Measurements from ENCODE around the gene EPPIN.

EPPIN gene

DNA sequence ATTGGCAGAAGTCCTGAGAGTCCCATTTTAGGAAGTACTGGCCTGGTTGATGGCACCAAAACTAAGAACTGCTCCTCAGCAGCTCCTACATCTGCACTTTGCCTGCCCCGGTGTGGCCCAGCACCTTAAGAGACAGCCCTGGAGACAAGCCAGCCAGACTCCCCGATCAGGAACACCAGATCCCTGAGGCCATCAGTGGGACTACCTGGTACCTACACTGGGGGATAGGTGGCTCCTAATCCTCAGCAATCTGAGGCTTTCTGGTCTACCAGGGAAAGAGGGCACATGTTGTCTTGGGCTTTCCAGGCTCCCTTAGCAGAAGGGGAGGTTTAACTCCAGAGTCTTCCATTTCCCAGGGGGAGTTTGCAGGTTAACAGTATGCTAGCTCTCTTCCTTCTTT lies 7.8 kb downstream of the EPPIN start, which contains the start of gene WFDC6:
Gene WFDC6, minus strand, starts transcription at position 101 of the 400 bp plus-strand sequence. Its CDS starts 75 bp downstream, at position 26.
- DNase-seq (ENCODE audit: low read depth in 3 of 3, low spot score in 1 of 3): no peak

DNA sequence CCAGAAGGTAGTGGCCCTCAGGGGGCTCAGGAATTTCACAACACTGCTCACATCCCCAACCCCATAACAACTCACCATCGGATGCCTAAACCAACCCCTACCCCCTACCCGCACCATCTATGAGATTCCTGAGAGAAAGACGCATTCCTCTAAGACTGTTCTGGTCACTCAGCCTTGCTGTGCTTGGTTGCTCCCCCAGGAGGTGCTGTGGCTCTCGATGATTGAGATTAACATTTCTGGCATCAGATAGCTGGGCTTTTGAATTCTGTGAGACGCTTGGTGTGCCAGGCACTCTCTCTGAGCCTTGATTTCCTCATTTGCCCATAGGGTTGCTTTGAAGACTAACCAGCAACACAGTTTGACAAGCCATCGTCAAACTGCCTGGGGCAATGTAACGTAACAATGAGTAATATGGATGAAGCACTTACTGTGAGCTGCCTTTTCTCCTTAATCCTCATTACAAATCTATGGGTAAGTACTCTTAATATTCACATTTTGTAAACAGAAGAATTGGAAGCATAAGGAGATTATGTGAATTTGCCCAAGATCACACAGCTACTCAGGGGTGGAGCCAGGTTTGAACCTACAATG lies 8.9 kb downstream of the EPPIN start:
- no peak for DNase-seq (ENCODE audit: low read depth in 3 of 3, low spot score in 1 of 3)

DNA sequence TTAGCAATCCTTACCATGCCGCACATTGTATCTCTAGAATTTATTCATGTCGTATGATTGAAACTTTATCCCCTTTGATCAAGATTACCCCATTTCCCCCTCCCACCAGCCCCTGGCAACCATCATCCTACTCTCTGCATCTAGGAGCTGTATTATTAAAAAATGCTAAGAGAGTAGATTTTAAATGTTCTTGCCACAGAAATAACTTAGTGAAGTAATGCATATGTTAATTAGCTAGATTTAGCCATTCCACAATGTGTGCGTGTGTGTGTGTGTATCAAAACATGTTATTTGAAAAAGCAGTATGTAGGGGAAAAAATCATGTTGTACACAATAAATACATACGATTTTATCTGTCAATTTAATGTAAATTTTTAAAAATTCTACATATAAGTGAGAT lies 19.9 kb downstream of the EPPIN start:
- no peak for DNase-seq (ENCODE audit: low read depth in 3 of 3, low spot score in 1 of 3)

DNA sequence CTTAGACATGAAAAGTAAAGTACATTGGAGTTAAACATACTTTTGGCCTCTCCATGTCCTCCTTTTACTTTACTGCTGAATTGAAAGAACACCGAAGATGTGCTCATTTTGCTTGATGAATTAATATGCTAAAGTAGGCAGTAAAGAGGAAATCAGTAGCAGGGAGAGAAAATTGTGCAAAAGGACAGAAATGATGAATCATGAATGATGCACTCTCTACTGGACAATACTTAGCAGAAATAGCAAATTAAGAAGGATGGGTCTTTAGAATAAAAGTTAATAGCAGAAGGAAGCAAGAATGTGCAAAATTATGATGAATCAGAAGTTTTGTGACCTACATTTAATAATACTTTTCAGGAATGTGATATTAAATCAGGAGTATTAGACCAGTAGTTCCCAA lies 23.4 kb downstream of the EPPIN start:
- no peak for DNase-seq (ENCODE audit: low read depth in 3 of 3, low spot score in 1 of 3)

DNA sequence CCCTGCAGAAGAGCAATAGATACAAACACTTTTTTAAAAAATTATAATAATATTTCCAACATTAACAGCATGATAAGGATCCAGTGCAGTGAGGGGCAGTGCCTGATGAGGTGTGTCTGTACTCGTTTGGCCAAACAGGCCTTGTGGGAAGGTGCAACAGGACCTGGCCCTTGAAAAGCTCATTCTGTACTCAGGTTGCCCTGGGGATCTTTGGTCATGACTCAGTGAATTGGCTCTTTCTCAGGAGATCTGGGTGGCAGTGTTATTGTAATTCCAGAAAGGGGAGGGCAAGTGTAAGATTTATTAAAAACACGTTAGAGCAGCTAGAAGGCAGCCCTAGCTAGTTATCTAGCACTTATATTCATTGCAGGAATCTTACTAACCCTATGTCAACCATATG lies 28.9 kb downstream of the EPPIN start:
- DNase-seq (ENCODE audit: low read depth in 3 of 3, low spot score in 1 of 3): no peak

DNA sequence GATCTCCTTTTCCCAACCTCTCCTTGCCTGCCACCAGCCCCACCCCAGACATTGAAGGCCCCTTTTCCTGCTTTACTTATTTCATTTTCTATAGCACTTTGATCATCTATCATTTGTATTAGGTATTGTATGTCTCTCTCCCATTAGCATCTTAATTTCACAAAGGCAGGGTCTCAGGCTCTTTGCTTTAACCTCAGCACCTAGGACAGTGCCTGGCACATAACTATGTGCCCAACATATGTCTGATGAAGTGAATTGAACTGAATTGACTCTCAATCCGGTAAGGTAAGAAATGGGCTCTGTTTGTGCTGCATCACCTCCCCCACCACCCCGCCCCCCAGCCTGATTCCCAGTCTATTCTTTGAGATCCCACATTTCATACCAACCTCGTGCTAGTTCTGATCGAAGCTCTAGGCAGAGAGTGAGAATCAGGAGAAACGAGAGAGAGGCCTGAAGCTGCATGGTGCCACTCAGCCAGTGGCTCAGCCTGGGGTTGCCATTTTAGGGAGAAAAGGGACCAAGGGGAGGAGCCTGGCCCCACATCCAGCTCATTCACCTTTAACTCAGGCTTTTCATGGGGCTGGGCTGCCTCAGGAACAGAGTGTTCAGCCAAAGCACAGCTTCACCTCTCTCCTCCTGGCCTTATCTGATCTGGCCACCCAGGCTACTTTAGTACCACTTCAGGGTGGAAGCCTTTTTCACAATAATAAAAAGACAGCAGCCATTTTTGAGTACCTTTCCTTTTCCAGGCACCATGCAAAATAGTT lies 31.9 kb downstream of the EPPIN start, which contains the start of gene SPINT3:
Gene SPINT3, minus strand, starts transcription at position 476 of the 767 bp plus-strand sequence. Its CDS starts 14 bp downstream, at position 462.
- no peak for DNase-seq (ENCODE audit: low read depth in 3 of 3, low spot score in 1 of 3)

DNA sequence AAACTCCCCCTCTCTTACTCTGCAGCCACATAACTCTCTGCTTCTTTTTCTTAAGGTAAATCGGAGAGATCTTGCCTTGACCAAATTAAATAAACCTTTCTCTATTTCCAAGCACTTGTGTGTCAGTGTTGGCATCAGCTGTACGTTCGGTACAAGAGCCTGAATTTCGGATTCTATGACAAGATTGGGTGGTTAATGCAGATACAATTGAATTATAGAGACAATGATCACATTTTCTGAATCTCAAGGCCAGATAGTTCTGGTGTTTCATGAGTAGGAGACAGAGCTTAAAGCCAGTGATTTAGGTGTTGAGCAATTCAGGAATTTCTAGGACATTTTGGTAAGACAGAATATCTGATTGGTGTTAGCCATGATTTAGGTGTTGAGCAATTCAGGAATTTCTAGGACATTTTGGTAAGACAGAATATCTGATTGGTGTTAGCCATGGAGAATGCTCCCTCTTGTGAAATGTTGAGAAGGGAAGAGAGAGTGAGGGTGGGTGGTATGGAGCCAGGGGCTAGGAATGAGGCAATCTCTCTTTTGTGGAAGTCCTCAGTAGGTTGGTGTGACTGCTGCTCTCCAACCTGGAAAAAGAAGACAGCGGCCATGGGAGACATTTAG lies 36.8 kb downstream of the EPPIN start:
- DNase-seq (ENCODE audit: low read depth in 3 of 3, low spot score in 1 of 3): no peak

DNA sequence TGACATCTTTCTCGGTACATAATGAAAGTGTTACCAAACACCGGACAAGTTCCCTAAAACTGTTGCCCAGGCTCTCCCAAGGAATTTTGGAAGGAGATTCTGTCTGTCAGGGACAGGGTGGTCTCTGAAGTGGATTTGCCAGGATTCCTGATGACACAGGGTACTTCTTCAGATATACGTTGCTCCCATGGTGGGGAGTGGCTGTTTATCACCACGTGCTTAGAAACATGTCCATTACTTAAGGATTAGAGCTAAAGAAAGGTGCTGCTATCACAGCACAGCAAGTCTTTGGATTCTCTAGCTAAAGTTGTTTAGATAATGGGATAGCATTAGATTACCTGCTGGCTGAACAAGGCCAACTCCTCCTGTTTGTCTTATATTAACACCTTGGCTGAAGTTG lies 38.1 kb downstream of the EPPIN start:
- no peak for DNase-seq (ENCODE audit: low read depth in 3 of 3, low spot score in 1 of 3)

DNA sequence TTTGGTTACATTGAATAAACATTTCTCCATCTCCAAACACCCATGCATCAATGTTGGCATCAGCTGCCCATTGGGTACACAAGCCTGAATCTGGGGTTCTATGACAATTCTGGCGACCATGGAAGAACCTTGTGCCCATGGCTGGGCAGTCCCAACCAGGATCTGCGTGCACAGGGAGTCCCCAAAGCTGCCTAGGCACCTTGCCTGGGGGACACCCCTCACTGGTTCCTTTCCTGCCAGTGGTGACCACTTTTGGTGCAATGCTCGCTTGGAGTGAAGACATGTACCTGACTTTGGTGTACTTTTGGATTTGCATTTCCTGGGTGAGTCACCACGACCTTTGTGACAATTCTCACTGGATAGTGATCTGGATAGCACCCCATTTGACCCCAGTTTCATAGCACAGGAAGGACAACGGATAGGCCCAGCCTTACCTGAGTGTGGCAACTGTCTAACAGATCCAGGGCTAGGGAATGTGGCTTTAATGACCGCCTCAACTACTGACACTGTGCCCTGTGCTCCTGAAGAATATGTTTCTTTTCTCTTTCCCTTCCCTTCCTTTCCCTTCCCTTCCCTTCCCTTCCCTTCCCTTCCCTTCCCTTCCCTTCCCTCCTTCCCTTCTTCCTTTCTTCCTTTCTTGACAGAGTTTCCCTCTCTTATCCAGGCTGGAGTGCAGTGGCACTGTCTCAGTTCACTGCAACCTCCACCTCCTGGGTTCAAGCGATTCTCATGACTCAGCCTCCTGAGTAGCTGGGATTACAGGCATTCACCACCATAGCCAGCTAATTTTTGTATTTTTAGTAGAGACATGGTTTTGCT lies 38.9 kb downstream of the EPPIN start:
- no peak for DNase-seq (ENCODE audit: low read depth in 3 of 3, low spot score in 1 of 3)

DNA sequence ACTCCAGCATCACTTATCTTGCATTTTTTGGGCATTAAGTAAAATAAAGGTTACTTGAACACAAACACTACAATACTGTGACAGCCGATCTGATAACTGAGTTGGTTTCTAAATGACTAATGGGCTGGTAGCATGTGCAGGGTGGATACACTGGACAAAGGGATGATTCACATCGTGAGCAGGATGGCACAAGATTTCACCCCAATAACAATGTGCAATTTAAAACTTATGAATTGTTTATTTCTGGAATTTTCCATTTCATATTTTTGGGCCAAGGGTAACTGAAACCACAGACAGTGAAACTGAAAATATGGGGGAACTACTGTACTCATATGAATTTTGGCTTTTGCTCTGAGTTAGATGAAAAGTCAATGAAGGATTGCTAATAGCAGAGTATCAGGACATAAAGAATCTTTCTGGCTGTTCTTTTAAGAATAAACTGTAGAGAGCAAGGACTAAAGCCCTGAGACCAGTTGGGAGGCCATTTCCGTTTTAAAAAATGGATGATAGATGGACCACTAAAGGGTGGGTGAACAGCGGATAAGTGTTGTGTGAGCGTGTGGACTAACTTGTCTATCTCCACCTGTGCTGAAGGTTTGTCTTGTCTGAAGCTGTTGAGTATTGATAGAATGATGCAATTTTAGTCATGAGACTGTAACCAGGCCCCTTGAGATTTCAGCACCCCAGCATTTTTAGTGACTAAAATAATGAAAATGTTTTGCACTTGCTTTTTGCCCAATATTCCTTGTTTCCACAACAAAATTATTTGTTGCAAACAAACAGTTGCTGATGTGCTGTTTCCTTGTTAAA lies 40.0 kb downstream of the EPPIN start:
- no peak for DNase-seq (ENCODE audit: low read depth in 3 of 3, low spot score in 1 of 3)

DNA sequence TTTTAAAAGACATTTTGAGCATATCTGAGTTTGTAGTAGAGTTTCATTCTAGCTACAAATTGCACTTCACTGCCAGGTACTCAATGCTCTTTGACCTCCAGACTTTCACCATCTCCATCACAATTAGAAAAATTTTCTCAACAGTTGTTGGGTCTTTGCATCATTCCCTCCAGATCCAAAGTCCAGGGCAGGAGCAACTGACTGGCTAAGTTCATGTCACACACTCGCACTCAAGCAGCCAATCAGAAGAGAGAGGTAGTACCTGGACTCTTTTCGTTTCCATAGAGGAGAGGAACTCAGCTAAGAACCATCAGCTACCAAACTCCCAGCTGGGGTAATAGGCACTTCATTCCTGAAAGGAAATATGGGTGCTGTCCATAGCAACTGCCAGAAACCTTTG lies 40.8 kb downstream of the EPPIN start:
- DNase-seq (ENCODE audit: low read depth in 3 of 3, low spot score in 1 of 3): no peak

DNA sequence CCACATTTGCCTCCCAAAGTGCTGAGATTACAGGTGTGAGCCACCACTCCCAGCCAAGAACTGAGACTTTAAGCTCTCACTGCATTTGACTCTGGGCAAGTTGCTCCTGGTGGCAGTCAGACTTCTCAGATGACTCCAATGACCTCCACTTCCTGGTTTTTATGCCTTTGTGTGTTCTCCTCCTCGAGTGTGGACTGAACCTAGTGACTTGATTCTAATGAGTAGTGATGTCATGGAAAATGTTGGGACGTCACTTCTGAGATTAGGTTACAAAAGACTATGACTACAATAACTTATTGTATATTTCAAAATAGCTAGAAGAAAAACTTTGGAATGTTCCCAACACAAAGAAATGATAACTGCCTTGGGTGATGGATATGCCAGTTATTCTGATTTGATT lies 43.8 kb downstream of the EPPIN start:
- no peak for DNase-seq (ENCODE audit: low read depth in 3 of 3, low spot score in 1 of 3)

DNA sequence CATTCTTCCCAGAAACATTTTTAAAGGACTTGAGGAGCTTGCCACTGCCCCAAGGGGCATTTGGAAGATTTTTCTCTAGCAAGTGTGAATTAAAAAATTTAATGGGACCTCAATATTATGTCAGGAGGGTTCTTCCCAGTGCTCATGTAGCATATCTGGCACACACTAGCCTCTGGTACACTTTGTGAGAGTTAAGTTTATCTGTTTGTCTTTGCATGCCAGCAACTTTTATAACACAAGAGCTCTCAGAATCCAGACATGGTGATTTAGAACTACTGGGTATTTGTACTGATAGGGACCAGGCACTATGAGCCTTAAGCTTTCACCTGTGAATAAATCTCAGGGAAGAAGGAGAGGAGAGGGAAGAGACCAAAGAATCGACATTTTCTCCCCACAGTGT lies 44.6 kb downstream of the EPPIN start:
- no peak for DNase-seq (ENCODE audit: low read depth in 3 of 3, low spot score in 1 of 3)

DNA sequence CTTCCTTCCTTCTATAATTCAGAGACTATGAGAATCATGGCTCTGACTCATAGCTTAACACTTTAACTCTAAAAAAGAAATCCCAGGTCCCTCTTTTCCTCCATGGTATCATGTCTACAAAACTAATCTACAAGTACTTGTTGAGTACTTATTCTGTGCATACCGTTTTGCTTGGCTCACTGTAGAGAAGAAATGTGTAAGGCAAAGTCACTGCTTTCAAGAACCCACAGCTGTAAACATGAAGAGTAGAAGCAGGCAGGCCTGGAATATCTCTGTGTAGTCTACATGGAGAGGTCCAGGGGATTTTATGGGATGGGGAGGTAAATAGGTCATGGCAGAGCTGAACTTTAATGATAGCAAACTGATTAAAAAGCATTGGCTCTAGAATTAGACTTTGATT lies 45.6 kb downstream of the EPPIN start:
- DNase-seq (ENCODE audit: low read depth in 3 of 3, low spot score in 1 of 3): no peak

DNA sequence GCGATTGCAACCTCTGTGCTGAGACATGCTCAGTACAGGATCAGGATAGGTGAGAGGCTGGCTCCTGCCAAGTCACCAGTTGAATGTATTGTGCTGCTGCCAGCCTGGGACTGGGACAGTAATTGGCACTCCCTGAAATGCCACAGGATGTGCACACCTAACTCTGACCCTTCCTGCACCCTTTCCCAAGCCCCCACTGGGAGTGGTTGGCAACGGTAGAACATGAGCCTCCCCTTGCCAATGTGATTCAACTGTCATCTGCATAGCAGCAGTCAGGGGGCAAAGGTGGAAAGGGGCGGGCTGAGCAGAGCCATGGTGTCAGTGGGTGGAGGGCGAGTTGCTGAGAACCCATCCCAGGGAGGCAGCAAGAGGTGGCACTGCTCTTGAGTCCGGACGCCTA lies 47.2 kb downstream of the EPPIN start:
- no peak for DNase-seq (ENCODE audit: low read depth in 3 of 3, low spot score in 1 of 3)

DNA sequence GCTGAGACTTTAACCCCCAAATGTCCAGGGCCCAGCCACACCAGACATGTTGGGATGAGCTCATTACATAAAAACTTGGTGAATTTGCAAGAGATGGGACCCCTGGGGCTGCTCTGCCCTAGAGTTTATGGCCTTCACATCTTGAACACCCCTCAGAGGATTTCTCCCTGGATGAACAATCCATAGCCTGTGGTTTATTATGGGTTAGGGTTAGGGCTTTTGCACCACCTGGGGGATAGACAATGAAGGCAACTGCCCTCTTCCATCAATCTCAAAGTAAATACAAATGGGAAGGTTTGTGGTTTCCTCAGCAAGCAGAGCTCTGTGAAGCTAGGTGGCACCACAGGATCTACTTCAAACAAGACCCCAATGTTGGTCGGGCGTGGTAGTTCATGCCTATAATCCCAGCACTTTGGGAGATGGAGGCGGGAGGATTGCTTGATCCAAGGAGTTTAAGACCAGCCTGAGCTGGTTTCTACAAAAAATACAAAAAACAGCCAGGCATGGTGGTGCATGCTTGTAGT lies 49.2 kb downstream of the EPPIN start:
- no peak for DNase-seq (ENCODE audit: low read depth in 3 of 3, low spot score in 1 of 3)

DNA sequence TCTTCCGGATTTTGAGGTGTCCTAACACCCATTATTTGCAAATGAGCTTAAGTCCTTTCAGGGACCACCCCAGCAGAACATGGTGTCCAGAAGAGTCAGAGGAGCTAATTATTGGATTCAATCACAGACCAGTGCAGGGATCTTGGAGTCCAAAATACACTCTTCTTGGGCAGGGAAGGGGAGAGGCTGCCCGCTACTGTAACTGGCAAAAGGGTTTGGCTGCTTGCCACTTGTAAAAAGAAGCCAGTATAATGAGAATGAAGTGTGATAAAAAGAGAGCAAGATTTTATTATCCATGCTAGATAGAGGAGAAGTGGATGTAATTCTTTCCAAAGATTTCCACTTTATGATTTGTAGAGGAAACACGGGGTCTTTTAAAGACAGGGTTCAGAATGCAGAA lies 51.0 kb downstream of the EPPIN start:
- no peak for DNase-seq (ENCODE audit: low read depth in 3 of 3, low spot score in 1 of 3)

DNA sequence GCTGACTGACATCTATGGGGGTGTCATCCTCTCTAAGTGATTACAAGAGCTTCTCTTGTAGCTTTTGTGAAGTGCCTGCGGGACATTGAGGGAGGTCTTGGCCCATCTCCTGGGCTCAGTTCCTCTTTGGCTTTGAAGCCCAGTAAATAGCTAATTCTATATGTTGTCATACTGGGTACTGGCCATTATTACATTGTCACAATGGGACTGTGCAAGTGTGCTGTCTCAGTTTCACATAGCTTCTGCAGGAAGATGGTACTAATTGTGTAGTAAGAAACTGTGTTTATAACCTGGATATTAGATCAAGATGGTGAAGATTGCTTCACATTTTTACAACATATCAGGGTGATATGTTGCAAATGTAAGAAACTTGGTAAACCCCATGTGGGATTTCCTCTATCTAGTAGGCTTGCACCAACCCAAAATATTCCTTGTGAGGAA lies 51.7 kb downstream of the EPPIN start:
- no peak for DNase-seq (ENCODE audit: low read depth in 3 of 3, low spot score in 1 of 3)
